ENCODE measurements around the gene TIMM44. TPM values are rescaled to one million over a fixed set of nuclear protein-coding genes. Genes with fewer than 3 reads are reported as not detected.
A peak's percentile ranks its signal among the peaks of the same experiment; 100 is the strongest.
"Not testable (repeated sequence)": the region's sequence is repeated elsewhere in the genome, so short reads cannot be mapped to it uniquely, and the experiment has no call there.

Gene TIMM44
- total and polyA plus RNA-seq, 2 donors from 2014 or later: 46.7 to 57.8 TPM

- Histone ChIP-seq H3K36me3 (ENCODE audit: control insufficient read depth in 2 of 3, insufficient read depth in 3 of 3, low read length in 3 of 3) (peaks cover 0 to 11% (median 0%) of the 10 kb centered on the region in 3 donors), H3K4me3 (ENCODE audit: low read length in 3 of 3) (peak overlapping the region; percentile 57 to 79 (median 71)), H3K9me3 (ENCODE audit: control insufficient read depth in 2 of 3, insufficient read depth in 1 of 3, low read length in 3 of 3) (no peaks in the 10 kb centered on the region), H3K9ac (ENCODE audit: low read length in 3 of 3) (peak overlapping the region in 2 of 3 donors; percentile 57 to 63), H3K27ac (ENCODE audit: low read depth in 2 of 2, low read length in 2 of 2) (peak overlapping the region; percentile 52 to 84), H3K4me1 (ENCODE audit: control insufficient read depth in 2 of 3, insufficient read depth in 2 of 3, low read depth in 1 of 3, low read length in 3 of 3) (peaks cover 0 to 30% (median 6%) of the 10 kb centered on the region in 3 donors), H3K27me3 (ENCODE audit: control insufficient read depth, insufficient read depth, low read length) (peaks cover 10% of the 10 kb centered on the region)
- DNase-seq: peak; percentile 98 to 100 (median 99)
- no peak for TF ChIP-seq CTCF (IDR thresholded peaks at IDR 0.05; ENCODE audit: borderline replicate concordance, extremely low read depth, insufficient read depth)
- FAIRE-seq: no peak
- intact Hi-C loops (cut with DNase I): no loop called here
These were observed 22.8 kb downstream of the TIMM44 start for GRCh38 chr19:7920519-7921301.

- Histone ChIP-seq H3K9ac (ENCODE audit: low read length in 3 of 3) (peak within 1 kb of the TSS in 2 of 3 donors; percentile 57 to 63), H3K27me3 (ENCODE audit: control insufficient read depth, insufficient read depth, low read length) (peaks cover 15% of the 10 kb centered on the region), H3K9me3 (ENCODE audit: control insufficient read depth in 2 of 3, insufficient read depth in 1 of 3, low read length in 3 of 3) (no peaks in the 10 kb centered on the region), H3K4me1 (ENCODE audit: control insufficient read depth in 2 of 3, insufficient read depth in 2 of 3, low read depth in 1 of 3, low read length in 3 of 3) (peaks cover 0 to 29% (median 6%) of the 10 kb centered on the region in 3 donors), H3K36me3 (ENCODE audit: control insufficient read depth in 2 of 3, insufficient read depth in 3 of 3, low read length in 3 of 3) (peaks cover 0 to 11% (median 0%) of the 10 kb centered on the region in 3 donors), H3K4me3 (ENCODE audit: low read length in 3 of 3) (peak within 1 kb of the TSS; percentile 71 to 79 (median 71)), H3K27ac (ENCODE audit: low read depth in 2 of 2, low read length in 2 of 2) (peak within 1 kb of the TSS; percentile 52 to 84)
- intact Hi-C loops (cut with DNase I): no loop called here
- peak; percentile 94 to 99 (median 98) for DNase-seq
- no peak for TF ChIP-seq CTCF (IDR thresholded peaks at IDR 0.05; ENCODE audit: borderline replicate concordance, extremely low read depth, insufficient read depth)
- no peak for FAIRE-seq
These were observed 23.6 kb downstream of the TIMM44 start, which contains the start of gene SNAPC2 for GRCh38 chr19:7919610-7920518. TSS of gene SNAPC2 (plus strand) at chr19:7920338. CDS start at chr19:7920367, 29 bp downstream.

DNA sequence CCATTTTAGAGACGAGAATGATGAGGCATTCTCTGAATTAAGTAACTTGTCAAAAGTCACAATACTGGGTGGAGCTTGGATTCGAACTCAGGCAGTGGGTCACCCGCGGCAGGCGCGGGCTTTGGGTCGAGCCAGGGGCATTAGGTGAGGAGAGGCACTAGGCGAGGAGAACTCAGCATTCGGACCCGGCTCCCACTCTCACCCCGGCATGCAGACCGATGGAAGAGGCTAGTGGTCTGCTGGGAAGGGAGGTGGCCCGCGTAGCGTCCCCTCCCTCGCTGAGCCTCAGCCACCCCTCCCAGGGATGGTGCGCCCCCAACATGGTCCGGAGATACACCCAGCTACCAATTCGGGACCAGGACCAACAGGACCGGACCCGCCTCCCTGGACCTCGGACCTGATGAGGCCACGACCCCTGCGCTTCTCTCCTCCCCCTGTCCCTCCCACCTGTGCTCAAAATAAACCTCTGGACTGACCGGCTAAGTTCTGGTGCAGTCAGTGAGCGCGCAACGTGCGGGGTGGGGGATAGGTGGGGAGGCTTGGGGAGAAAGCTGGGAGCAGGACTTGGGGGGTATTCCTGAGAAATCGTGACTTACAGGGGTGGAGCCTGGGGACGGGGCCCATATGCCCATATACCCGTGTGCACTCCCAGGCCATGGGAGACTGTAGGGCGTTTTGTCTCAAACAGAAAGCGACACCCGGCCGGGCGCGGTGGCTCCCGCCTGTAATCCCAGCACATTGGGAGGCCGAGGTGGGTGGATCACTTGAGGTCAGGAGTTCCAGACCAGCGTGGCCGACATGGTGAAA, 24.6 kb downstream of the TIMM44 start:
- DNase-seq: peak in 2 of 5 donors; percentile 79 to 82
- FAIRE-seq: no peak

GRCh38 chr19:7918062-7918614, 25.3 kb downstream of the TIMM44 start:
- FAIRE-seq; H3K27ac ChIP-seq (ENCODE audit: low read depth in 2 of 2, low read length in 2 of 2); intact Hi-C loops (cut with DNase I); DNase-seq; H3K9me3 ChIP-seq (ENCODE audit: control insufficient read depth in 2 of 3, insufficient read depth in 1 of 3, low read length in 3 of 3); H3K9ac ChIP-seq (ENCODE audit: low read length in 3 of 3): not testable (repeated sequence)
- Histone ChIP-seq H3K36me3 (ENCODE audit: control insufficient read depth in 2 of 3, insufficient read depth in 3 of 3, low read length in 3 of 3) (peaks cover 0 to 11% (median 0%) of the 10 kb centered on the region in 3 donors), H3K27me3 (ENCODE audit: control insufficient read depth, insufficient read depth, low read length) (peaks cover 15% of the 10 kb centered on the region), H3K4me1 (ENCODE audit: control insufficient read depth in 2 of 3, insufficient read depth in 2 of 3, low read depth in 1 of 3, low read length in 3 of 3) (peaks cover 0 to 29% (median 6%) of the 10 kb centered on the region in 3 donors), H3K4me3 (ENCODE audit: low read length in 3 of 3) (peak overlapping the region in 1 of 3 donors; percentile 71)

More for the DNA sequence above, 24.6 kb downstream of the TIMM44 start:
- peaks cover 0 to 29% (median 6%) of the 10 kb centered on the region in 3 donors for H3K4me1 ChIP-seq (ENCODE audit: control insufficient read depth in 2 of 3, insufficient read depth in 2 of 3, low read depth in 1 of 3, low read length in 3 of 3)
- peak overlapping the region in 2 of 3 donors; percentile 71 for H3K4me3 ChIP-seq (ENCODE audit: low read length in 3 of 3)
- H3K9ac ChIP-seq (ENCODE audit: low read length in 3 of 3): peak overlapping the region in 1 of 3 donors; percentile 63
- H3K36me3 ChIP-seq (ENCODE audit: control insufficient read depth in 2 of 3, insufficient read depth in 3 of 3, low read length in 3 of 3): peaks cover 0 to 11% (median 0%) of the 10 kb centered on the region in 3 donors
- H3K9me3 ChIP-seq (ENCODE audit: control insufficient read depth in 2 of 3, insufficient read depth in 1 of 3, low read length in 3 of 3): no peaks in the 10 kb centered on the region
- H3K27ac ChIP-seq (ENCODE audit: low read depth in 2 of 2, low read length in 2 of 2): peak overlapping the region; percentile 13 to 52
- H3K27me3 ChIP-seq (ENCODE audit: control insufficient read depth, insufficient read depth, low read length): peaks cover 15% of the 10 kb centered on the region
- intact Hi-C loops (cut with DNase I): no loop called here
- TF ChIP-seq CTCF (IDR thresholded peaks at IDR 0.05; ENCODE audit: borderline replicate concordance, extremely low read depth, insufficient read depth): no peak

Data from kidney (tissue), 14 donors.